ENCODE measurements around the gene PMFBP1.

PMFBP1 gene, protein sequence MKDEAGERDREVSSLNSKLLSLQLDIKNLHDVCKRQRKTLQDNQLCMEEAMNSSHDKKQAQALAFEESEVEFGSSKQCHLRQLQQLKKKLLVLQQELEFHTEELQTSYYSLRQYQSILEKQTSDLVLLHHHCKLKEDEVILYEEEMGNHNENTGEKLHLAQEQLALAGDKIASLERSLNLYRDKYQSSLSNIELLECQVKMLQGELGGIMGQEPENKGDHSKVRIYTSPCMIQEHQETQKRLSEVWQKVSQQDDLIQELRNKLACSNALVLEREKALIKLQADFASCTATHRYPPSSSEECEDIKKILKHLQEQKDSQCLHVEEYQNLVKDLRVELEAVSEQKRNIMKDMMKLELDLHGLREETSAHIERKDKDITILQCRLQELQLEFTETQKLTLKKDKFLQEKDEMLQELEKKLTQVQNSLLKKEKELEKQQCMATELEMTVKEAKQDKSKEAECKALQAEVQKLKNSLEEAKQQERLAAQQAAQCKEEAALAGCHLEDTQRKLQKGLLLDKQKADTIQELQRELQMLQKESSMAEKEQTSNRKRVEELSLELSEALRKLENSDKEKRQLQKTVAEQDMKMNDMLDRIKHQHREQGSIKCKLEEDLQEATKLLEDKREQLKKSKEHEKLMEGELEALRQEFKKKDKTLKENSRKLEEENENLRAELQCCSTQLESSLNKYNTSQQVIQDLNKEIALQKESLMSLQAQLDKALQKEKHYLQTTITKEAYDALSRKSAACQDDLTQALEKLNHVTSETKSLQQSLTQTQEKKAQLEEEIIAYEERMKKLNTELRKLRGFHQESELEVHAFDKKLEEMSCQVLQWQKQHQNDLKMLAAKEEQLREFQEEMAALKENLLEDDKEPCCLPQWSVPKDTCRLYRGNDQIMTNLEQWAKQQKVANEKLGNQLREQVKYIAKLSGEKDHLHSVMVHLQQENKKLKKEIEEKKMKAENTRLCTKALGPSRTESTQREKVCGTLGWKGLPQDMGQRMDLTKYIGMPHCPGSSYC

DNA sequence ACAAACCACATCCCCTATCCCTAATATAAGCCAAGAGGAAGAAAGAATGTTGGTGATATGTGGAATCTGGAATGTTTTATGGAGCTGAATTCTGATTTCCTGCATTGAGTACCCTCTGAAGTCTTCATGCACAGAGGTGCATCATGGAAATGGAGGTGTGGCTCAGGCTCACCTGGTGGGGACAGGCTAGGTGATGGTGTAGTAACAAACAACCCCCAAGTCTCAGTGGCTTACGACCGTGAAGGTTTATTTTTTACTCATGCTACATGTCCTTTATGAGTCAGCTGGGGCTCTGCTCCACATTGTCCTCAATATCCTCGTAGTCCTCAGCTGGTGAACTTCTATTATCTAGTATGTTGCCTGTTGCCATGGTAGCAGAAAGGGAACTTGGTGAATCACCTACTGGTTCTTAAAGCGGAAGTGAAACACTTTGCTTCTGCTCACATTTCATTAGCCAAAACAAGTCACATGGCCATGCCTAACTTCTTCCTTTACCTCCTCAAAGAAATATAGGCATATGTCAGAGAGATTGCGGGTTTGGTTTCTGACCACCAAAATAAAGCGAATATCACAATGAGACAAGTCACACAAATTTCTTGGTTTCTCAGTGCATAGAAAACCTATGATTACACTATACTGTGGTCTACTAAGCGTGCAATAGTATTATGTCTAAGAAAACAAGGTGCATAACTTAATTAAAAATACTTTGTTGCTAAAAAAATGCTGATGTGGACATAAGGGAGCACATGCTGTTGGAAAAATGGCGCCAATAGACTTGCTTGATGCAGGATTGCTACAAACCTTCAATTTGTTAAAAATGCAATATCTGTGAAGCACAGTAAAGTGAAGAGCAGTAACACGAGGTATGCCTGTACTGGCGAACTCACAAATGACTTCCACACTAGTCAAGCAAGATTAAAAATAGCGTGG lies at the start of gene PMFBP1:
Gene PMFBP1 (minus strand): TSS at position 51 of the 930 bp plus-strand sequence. CDS start 947 bp downstream, outside the sequence.
- no peak for DNase-seq

DNA sequence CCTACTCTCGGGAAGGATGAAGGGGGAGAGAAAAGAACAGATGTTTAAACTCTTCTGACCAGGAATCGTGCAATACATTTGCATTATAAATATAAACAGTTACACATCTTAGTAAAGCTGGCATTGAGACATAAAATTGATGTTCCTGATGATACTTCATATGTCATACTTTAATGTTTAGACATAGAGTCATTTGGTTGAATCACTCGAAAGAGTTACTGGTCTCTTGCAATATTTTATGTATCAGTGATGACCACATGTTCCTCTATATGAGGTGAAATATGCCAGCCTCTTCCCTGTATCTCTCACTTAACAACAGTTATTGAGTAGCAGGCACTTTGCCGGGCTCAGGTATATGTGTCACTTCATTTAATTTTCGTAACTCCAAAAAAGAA lies 49.7 kb upstream of the PMFBP1 start:
- no peak for DNase-seq

DNA sequence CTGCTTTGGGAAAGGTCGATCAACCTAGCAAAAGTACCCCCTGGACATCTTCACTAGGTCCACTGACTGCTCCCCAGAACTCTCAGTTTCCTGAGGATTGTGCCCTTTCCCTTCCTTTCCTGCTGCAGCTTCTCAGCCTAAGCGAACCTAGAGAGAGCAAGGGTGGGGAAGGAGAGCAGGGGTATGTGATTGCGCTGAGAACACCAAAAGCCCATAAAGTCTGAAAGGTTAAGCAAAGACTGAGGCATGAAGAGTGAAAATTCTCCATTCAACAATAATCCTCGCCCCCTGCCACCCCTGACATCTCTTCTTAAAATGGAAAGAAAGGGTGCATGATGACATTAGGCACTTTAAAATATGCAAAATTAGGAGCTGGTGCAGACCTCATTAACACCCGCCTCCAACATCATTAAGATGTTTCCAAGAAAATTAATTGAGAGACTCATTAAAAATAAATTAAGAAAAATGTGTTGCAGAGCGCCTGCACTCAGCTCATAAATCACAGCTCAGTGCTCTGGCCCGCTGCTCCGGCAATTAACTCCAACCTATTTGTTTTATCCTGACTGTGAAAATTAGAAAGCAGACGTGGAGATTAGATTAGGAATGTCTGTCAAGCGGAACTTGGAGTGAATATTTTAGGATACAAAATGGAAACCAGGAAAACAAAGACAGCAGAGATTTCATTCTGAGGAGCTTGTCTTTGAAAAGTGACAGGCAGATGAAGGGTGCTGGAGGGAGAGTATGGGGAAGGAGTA lies 49.1 kb upstream of the PMFBP1 start:
- DNase-seq = no peak

DNA sequence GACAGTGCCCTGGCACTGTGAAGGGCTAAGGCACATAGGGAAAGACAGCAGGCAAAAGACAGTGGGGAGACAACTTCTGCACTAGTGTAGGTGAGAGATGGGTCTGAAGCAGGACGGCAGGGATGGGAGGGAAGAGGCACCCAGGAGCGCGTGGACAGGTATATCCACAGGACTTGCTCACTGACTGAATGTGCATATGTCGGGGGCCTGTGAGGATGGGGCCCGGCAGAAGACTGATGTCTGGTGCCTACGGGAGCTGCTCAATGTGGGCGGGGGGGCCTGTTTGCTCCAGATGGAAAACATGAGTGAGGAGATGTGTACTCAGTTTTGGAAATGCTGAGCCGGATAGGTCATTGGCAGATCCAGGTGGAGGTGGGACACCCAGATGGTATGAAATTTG lies 47.3 kb upstream of the PMFBP1 start:
- no peak for DNase-seq

DNA sequence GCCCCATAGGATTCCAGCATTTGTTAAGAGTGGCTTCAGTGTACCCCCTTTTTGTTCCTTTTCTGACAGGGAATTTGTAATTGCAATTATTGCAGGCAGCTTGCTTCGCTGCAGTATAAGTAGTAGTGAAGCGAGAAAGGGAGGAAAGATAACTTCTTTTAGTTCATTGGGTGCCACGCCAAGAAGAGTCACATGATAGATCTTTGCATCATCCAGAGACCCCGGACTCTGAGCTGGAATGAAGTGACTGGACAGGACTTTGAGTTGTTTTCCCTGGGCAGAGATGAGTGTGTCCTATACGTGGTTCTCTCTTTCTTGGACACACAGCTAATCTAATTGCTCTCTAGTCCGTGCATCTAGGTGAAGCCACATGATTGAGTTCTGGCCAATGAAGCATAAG lies 44.8 kb upstream of the PMFBP1 start:
- DNase-seq = no peak

DNA sequence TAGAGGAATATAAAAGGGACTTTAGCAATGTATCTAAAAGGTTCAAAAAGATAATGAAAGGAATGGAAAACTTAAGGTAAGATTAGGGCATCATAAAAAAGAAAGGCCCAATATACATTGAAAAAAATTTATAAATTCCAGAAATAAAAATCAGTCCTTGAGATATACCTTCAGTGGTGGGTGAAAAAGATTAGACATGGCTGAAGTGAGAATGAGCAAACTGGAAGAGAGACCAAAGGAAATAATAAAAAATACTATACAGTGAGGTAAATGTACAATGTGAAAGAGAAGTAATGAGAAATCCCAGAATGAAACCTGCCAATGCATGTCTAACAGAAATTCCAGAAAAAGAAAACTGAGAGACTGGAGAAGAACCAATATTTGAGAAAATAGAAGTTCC lies 42.9 kb upstream of the PMFBP1 start:
- no peak for DNase-seq

DNA sequence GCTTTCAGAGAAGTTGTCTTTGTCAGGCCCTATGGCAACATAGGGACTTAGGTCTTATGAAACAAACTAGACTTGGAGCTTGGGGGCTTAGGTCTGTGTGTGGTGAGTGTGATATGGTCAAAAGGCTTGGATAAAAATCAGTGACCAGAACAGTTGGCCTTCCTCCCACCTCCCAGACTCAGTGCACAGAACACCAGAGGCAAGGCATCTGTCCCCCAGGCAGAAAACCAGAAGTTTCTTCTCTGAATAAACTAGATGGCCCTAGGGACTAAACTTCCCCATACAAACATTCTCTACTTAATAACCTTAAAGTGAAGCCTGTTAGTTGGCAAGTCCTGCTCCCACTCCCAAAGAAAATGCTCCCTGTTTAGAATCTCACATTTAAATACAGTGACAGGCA lies 39.2 kb upstream of the PMFBP1 start:
- DNase-seq = no peak

DNA sequence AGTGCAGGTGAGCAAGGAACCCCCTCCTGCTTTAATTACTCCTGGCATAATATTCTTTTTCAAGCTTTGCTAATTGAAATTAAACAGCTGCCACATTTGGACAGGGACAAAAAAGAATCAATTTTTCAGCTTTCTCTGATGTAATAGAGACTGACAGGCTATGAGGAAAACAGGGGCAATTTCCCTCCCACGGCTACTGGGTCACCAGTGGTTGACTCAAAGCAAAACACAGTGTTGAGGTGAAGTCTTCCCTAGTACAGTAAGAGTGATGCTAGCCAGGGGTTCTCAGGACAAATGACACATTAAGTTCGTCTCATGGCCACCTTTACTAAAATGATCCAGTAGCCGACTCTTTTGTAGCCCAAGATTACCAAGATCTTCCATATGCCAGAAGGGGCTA lies 38.6 kb upstream of the PMFBP1 start:
- no peak for DNase-seq

DNA sequence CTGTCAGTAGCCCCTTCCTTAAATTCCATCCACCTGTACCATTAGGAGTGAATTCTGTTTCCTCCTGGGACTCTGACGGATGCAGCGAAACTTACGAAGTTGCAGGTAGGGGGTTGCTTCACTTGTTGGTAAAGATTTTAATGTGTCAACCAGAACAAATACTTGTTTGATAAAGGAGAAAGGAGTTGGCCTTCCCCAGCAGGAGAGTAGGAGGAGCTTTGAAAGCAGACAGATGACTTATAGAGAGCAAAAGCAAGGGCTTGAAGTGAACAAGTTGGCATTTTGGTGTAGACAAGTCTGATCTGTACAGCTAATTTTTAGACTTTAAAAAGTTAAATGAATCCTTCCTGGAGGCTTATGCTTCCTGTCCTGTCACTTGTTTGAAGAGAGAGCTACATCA lies 38.1 kb upstream of the PMFBP1 start:
- no peak for DNase-seq

DNA sequence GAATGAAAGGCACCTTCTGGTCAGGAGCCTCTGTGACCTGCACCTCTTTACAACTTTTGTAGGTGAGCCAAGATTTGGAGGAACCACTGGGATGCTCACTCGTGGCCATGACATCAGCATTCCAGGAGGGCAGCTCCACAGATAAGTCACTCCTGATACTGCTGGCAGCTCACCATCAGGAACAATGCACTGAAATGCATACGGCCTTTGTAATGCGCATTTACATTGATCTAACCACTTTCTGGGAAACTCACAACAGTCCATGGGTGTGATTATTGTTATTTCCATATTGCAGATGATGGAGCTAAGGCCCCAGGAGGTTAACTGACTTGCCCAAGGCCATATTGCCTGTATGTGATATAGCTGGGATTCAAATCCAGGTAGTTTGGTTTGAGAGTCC lies 34.3 kb upstream of the PMFBP1 start:
- DNase-seq = no peak

DNA sequence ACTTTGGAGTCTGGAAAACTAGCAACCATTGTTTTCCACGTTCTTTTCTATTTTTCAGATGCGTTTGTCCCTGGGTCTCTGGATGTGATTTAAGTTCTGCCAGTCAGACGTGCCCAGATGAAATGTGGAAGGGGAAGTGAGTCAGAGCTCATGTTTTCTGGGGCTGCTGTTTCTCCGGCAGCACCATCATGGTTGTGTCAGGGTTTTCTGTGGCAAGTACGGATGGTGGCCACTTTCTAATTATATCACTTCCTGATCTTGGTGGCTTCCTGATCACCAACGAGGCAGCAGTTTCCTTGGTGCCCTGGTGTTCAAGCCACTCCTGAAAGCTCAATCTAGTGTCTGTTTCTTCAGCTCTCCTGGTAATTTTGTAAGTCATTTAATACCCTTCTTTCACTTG lies 31.4 kb upstream of the PMFBP1 start:
- no peak for DNase-seq

DNA sequence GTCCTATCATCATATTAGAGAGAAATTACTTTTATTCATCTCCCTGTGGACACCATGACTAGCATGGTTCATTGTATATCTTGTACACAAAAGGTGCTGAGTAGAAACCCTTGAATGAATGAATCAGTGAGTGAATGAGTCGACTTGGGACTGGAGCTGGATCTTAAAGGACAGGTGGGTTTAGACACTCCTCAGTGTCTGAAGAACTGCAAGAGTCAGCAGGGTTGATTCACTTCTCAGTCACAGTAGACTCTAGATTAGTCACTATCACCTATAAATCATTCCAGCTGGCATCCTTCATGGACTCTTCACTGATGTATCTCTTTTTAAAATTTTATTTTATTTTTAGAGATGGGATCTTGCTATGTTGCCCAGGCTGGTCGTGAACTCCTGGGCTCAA lies 30.1 kb upstream of the PMFBP1 start:
- DNase-seq = no peak

DNA sequence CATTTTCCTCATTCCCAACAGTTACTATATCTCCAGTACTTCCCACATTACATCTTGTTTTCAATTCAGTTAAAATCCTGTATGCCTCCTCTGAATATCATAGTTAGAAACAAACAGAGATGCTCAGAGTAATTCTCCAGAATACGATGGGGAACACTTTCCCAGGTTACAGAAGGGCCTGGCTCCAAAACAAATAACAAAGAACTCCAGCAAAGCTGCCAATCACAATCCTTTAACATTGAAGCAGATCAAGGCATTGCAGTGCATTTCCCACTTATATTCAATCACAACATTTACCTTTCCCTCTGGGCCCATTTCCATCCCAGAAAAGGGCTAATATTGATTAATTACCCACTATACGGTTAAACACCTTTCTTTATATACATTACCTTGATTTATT lies 29.4 kb upstream of the PMFBP1 start:
- no peak for DNase-seq

DNA sequence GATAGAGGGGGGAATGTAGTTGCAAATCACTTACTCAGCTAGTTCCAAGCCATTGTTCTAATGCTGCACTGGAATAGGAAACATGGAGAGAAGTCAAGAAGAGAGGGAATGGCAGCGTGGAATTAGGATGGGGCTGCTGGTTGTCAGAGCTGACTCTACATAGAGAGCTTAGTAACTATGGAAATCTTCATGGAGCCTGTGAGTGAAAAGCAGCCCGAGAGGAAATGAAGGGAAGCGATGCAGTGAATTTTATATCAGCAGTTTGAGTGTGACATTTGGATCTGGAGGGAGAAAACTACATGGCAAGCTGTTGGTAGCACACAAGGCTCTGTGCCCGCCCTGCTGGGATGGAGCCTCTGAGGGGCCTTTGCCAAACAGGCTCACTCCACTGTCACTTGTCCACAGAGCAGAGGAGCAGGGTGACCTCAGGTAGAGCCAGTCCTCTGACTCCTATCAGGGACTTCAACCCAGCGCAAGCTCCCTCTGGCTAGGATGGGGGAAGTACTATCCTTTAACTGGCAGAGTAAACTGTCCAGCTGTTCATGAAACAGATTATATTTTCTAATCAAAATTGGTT lies 27.9 kb upstream of the PMFBP1 start:
- no peak for DNase-seq

DNA sequence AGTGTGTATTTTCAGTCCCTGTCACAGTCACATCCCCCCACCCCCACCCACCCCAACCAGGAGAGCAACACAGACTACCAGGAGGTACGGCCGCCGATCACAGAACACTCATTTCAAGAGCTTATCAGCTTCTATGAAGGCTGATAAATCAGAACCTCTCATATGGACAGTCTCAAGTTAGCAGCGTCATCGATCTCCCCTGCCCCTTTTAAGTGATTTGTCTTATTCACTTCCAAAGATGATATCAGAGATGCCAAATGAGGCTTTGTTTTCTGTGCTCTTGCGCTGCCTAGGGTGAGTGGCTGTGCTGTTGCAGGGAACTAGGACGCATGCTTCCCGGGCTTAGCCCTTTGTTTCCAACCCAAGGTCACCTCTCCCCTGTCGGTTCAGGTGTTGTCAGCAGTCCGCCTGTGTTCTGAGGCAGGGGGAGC lies 26.8 kb upstream of the PMFBP1 start:
- DNase-seq = no peak

DNA sequence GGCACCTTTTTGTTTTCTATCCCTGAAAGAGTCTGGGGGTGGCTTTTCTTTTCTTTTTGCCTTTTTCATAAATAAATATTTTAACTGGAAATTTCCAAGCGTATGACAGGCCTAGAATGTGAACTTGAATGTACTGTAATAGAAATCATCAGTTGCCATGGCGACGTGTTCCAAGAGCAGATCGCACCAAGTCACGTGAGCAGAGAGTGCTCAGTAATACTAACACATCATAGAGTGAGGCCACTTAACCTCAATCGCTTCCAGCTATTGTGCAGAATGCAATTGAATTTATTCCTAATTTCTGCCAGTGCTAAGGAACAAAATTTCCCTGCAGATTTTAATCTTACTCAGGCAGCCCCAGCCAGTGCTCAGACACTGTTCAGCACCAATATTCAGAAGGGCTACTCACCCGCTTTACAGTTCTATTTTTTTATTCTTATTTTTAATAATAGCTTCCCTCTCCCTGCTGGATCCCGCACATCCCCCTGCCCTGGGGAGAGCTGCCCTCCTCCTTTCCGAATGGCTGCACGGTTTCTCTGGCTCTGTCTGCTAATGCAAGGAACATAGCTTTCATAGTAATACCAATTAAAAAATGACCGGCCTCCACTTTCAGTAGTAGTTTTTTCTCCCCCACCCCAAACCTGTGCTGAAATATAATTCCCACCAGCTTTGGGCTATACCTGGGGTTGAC lies 26.2 kb upstream of the PMFBP1 start:
- no peak for DNase-seq

DNA sequence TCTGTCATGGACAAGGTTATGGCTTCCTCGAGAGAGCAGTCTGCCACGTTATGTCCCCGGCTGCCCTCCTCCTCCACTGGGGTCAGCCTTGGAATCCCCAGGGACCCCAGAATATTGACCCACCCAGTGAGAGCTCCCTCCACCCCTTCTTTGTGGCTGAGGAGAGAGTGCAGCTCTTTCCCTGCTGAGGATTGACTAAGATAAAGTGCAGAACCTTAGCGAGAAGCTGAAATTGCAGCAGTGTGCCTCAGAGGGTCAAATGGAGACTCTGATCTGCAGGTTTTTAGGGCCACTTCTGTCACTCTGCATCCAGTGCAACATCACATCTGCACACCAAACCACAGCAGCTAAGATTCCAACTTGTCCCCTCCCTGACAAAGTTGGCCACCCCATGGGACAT lies 25.6 kb upstream of the PMFBP1 start:
- no peak for DNase-seq

DNA sequence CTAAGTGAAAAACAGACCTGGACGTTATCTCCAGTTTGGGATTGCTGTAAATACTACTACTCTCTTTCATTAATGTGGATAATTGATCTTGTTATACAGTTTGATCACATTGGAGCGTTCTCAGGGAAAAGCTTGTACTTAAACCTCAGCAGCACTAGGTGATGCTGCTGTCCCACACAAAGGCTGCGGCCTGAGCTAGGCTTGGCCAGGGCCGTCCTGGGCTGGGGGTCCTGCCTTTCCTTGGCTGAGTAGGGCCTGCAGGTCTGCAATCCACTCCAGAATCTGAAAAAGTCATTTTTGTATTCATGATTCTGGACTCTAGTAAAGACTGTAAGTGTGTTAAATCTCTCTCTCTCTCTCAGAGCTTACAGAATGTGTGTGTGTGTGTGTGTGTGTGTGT lies 23.7 kb upstream of the PMFBP1 start:
- DNase-seq = no peak

DNA sequence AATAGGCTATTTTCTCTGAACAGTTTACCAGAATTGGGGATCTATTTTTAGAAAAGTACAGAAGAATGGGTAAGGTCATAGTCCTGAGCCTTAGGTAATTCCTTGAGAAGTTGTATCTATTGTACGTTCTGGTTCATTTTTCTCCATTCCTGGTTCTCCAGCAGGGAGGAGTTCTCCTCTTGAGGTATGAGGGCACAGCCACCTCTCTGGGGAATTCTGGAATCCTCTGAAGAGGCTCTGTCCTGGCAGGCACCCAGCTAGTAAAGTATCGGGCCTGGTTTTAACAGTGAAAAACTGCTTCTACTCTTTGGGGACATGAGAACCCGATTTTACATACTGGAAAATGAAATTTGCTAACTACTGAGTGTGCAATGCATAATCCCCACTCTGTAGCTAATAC lies 19.6 kb upstream of the PMFBP1 start:
- no peak for DNase-seq

DNA sequence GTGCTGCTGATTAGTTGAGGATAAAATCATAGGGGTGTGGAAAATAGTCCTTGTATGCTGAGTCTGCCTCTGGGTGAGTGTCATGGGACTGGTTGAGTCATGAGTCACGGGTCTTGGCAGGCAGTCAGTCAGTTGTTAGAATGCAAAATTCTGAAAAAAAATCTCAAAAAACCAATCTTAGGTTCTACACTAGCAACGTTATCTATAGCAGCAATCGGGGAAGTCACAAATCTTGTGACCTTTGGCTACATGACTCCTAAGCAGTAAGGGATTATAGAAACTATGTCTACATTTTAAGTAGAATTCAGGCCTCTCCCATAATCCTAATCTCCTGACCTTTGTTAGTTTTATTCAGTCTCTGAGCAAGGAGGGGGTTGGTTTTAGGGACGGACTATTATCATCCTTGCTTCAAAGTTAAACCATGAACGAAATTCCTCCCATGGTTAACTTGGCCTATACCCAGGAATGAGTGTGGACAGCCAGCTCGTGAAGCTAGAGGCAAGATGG lies 18.0 kb upstream of the PMFBP1 start:
- no peak for DNase-seq

DNA sequence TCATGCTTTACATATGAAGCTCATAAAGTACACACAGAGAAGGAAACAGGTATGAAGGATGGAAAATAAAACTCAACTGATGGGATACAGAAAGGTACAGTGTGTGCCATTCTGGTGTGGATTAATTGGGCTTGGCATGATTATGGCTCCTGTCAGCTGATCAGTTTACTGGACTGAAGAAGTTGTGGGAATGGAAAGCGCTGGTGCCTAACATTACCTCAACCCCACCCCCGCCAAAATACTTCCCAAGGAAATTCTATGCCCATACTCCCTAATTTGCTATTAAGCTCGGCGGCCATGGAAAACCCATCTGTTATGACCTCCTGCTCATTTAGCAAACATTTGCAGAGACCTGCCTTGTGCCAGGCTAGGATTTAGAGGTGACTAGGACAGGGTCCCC lies 16.6 kb upstream of the PMFBP1 start:
- DNase-seq = no peak
